ENCODE data around the gene FBXL17. TPM values are rescaled to one million over a fixed set of nuclear protein-coding genes. Genes with fewer than 3 reads are reported as not detected.
A peak's percentile ranks its signal among the peaks of the same experiment; 100 is the strongest.

FBXL17 gene
- total and polyA plus RNA-seq, 2 donors: 12.3 to 13.5 TPM

- Histone ChIP-seq H3K4me3 (ENCODE audit: low read length in 2 of 2) (no peak overlapping the region), H3K27me3 (ENCODE audit: control insufficient read depth in 2 of 2, insufficient read depth in 1 of 2, low read length in 1 of 2) (no peaks in the 10 kb centered on the region), H3K36me3 (ENCODE audit: control insufficient read depth in 2 of 2, insufficient read depth in 2 of 2, low read length in 1 of 2) (no peaks in the 10 kb centered on the region), H3K9me3 (ENCODE audit: control insufficient read depth in 2 of 2, insufficient read depth in 1 of 2, low read length in 1 of 2) (no peaks in the 10 kb centered on the region), H3K4me1 (ENCODE audit: control insufficient read depth in 2 of 2, insufficient read depth in 2 of 2, low read length in 2 of 2) (no peaks in the 10 kb centered on the region), H3K27ac (ENCODE audit: low read depth in 1 of 2, low read length in 1 of 2) (no peak overlapping the region)
- DNase-seq (ENCODE audit: low read depth in 6 of 9, low spot score in 9 of 9): no peak
- WGBS: 98% methylated on average over 1 of the region's 1 CpG
Observed at GRCh38 chr5:107966201-107966600, 415.7 kb downstream of the FBXL17 start.

- DNase-seq (ENCODE audit: low read depth in 6 of 9, low spot score in 9 of 9): no peak
- no peak overlapping the region for H3K4me3 ChIP-seq (ENCODE audit: low read length in 2 of 2)
- no peaks in the 10 kb centered on the region for H3K4me1 ChIP-seq (ENCODE audit: control insufficient read depth in 2 of 2, insufficient read depth in 2 of 2, low read length in 2 of 2)
- no peaks in the 10 kb centered on the region for H3K36me3 ChIP-seq (ENCODE audit: control insufficient read depth in 2 of 2, insufficient read depth in 2 of 2, low read length in 1 of 2)
- WGBS: 97% methylated on average over 1 of the region's 1 CpG
- no peaks in the 10 kb centered on the region for H3K9me3 ChIP-seq (ENCODE audit: control insufficient read depth in 2 of 2, insufficient read depth in 1 of 2, low read length in 1 of 2)
- H3K27ac ChIP-seq (ENCODE audit: low read depth in 1 of 2, low read length in 1 of 2): no peak overlapping the region
- no peaks in the 10 kb centered on the region for H3K27me3 ChIP-seq (ENCODE audit: control insufficient read depth in 2 of 2, insufficient read depth in 1 of 2, low read length in 1 of 2)
Observed at GRCh38 chr5:107964722-107965121, 417.2 kb downstream of the FBXL17 start.

- Histone ChIP-seq H3K9me3 (ENCODE audit: control insufficient read depth in 2 of 2, insufficient read depth in 1 of 2, low read length in 1 of 2) (no peaks in the 10 kb centered on the region), H3K27ac (ENCODE audit: low read depth in 1 of 2, low read length in 1 of 2) (no peak overlapping the region), H3K27me3 (ENCODE audit: control insufficient read depth in 2 of 2, insufficient read depth in 1 of 2, low read length in 1 of 2) (no peaks in the 10 kb centered on the region), H3K4me1 (ENCODE audit: control insufficient read depth in 2 of 2, insufficient read depth in 2 of 2, low read length in 2 of 2) (peaks cover 0 to 2% of the 10 kb centered on the region in 2 donors), H3K4me3 (ENCODE audit: low read length in 2 of 2) (no peak overlapping the region), H3K36me3 (ENCODE audit: control insufficient read depth in 2 of 2, insufficient read depth in 2 of 2, low read length in 1 of 2) (no peaks in the 10 kb centered on the region)
- 96% methylated on average over 4 of the region's 4 CpGs for WGBS
- peak in 1 of 9 donors; percentile 27 for DNase-seq (ENCODE audit: low read depth in 6 of 9, low spot score in 9 of 9)
Observed at GRCh38 chr5:107959573-107960279, 422.2 kb downstream of the FBXL17 start.

GRCh38 chr5:107958861-107959260 is 423.0 kb downstream of the FBXL17 start:
- H3K4me1 ChIP-seq (ENCODE audit: control insufficient read depth in 2 of 2, insufficient read depth in 2 of 2, low read length in 2 of 2): peaks cover 0 to 2% of the 10 kb centered on the region in 2 donors
- H3K4me3 ChIP-seq (ENCODE audit: low read length in 2 of 2): no peak overlapping the region
- WGBS: 91% methylated on average over 3 of the region's 3 CpGs

GRCh38 chr5:107958432-107958831 is 423.5 kb downstream of the FBXL17 start:
- no peak overlapping the region for H3K27ac ChIP-seq (ENCODE audit: low read depth in 1 of 2, low read length in 1 of 2)
- DNase-seq (ENCODE audit: low read depth in 6 of 9, low spot score in 9 of 9): no peak
- no peaks in the 10 kb centered on the region for H3K9me3 ChIP-seq (ENCODE audit: control insufficient read depth in 2 of 2, insufficient read depth in 1 of 2, low read length in 1 of 2)
- no peak overlapping the region for H3K4me3 ChIP-seq (ENCODE audit: low read length in 2 of 2)
- peaks cover 0 to 2% of the 10 kb centered on the region in 2 donors for H3K4me1 ChIP-seq (ENCODE audit: control insufficient read depth in 2 of 2, insufficient read depth in 2 of 2, low read length in 2 of 2)
- H3K27me3 ChIP-seq (ENCODE audit: control insufficient read depth in 2 of 2, insufficient read depth in 1 of 2, low read length in 1 of 2): no peaks in the 10 kb centered on the region
- WGBS: 98% methylated on average over 3 of the region's 3 CpGs
- no peaks in the 10 kb centered on the region for H3K36me3 ChIP-seq (ENCODE audit: control insufficient read depth in 2 of 2, insufficient read depth in 2 of 2, low read length in 1 of 2)

More at GRCh38 chr5:107958861-107959260, 423.0 kb downstream of the FBXL17 start:
- Histone ChIP-seq H3K27ac (ENCODE audit: low read depth in 1 of 2, low read length in 1 of 2) (no peak overlapping the region), H3K27me3 (ENCODE audit: control insufficient read depth in 2 of 2, insufficient read depth in 1 of 2, low read length in 1 of 2) (no peaks in the 10 kb centered on the region), H3K9me3 (ENCODE audit: control insufficient read depth in 2 of 2, insufficient read depth in 1 of 2, low read length in 1 of 2) (no peaks in the 10 kb centered on the region), H3K36me3 (ENCODE audit: control insufficient read depth in 2 of 2, insufficient read depth in 2 of 2, low read length in 1 of 2) (no peaks in the 10 kb centered on the region)
- no peak for DNase-seq (ENCODE audit: low read depth in 6 of 9, low spot score in 9 of 9)

GRCh38 chr5:107957051-107957450 is 424.8 kb downstream of the FBXL17 start:
- H3K27me3 ChIP-seq (ENCODE audit: control insufficient read depth in 2 of 2, insufficient read depth in 1 of 2, low read length in 1 of 2): no peaks in the 10 kb centered on the region
- DNase-seq (ENCODE audit: low read depth in 6 of 9, low spot score in 9 of 9): no peak
- H3K36me3 ChIP-seq (ENCODE audit: control insufficient read depth in 2 of 2, insufficient read depth in 2 of 2, low read length in 1 of 2): no peaks in the 10 kb centered on the region
- peaks cover 0 to 2% of the 10 kb centered on the region in 2 donors for H3K4me1 ChIP-seq (ENCODE audit: control insufficient read depth in 2 of 2, insufficient read depth in 2 of 2, low read length in 2 of 2)
- H3K4me3 ChIP-seq (ENCODE audit: low read length in 2 of 2): no peak overlapping the region
- no peak overlapping the region for H3K27ac ChIP-seq (ENCODE audit: low read depth in 1 of 2, low read length in 1 of 2)
- H3K9me3 ChIP-seq (ENCODE audit: control insufficient read depth in 2 of 2, insufficient read depth in 1 of 2, low read length in 1 of 2): no peaks in the 10 kb centered on the region
- WGBS: 81% methylated on average over 3 of the region's 3 CpGs

- DNase-seq (ENCODE audit: low read depth in 6 of 9, low spot score in 9 of 9): peak in 1 of 9 donors; percentile 30
- H3K27ac ChIP-seq (ENCODE audit: low read depth in 1 of 2, low read length in 1 of 2): no peak overlapping the region
- H3K36me3 ChIP-seq (ENCODE audit: control insufficient read depth in 2 of 2, insufficient read depth in 2 of 2, low read length in 1 of 2): no peaks in the 10 kb centered on the region
- H3K4me1 ChIP-seq (ENCODE audit: control insufficient read depth in 2 of 2, insufficient read depth in 2 of 2, low read length in 2 of 2): peaks cover 9 to 14% of the 10 kb centered on the region in 2 donors
- no peaks in the 10 kb centered on the region for H3K27me3 ChIP-seq (ENCODE audit: control insufficient read depth in 2 of 2, insufficient read depth in 1 of 2, low read length in 1 of 2)
- no peak overlapping the region for H3K4me3 ChIP-seq (ENCODE audit: low read length in 2 of 2)
- WGBS: 38% methylated on average over 3 of the region's 3 CpGs
- H3K9me3 ChIP-seq (ENCODE audit: control insufficient read depth in 2 of 2, insufficient read depth in 1 of 2, low read length in 1 of 2): no peaks in the 10 kb centered on the region
Observed at GRCh38 chr5:107955321-107955720, 426.6 kb downstream of the FBXL17 start.

- DNase-seq (ENCODE audit: low read depth in 6 of 9, low spot score in 9 of 9): no peak
- H3K4me1 ChIP-seq (ENCODE audit: control insufficient read depth in 2 of 2, insufficient read depth in 2 of 2, low read length in 2 of 2): peaks cover 9 to 22% of the 10 kb centered on the region in 2 donors
- H3K27ac ChIP-seq (ENCODE audit: low read depth in 1 of 2, low read length in 1 of 2): no peak overlapping the region
- no peak overlapping the region for H3K4me3 ChIP-seq (ENCODE audit: low read length in 2 of 2)
- no peaks in the 10 kb centered on the region for H3K36me3 ChIP-seq (ENCODE audit: control insufficient read depth in 2 of 2, insufficient read depth in 2 of 2, low read length in 1 of 2)
- H3K27me3 ChIP-seq (ENCODE audit: control insufficient read depth in 2 of 2, insufficient read depth in 1 of 2, low read length in 1 of 2): no peaks in the 10 kb centered on the region
- H3K9me3 ChIP-seq (ENCODE audit: control insufficient read depth in 2 of 2, insufficient read depth in 1 of 2, low read length in 1 of 2): no peaks in the 10 kb centered on the region
Observed at GRCh38 chr5:107954254-107954653, 427.6 kb downstream of the FBXL17 start.

- H3K27me3 ChIP-seq (ENCODE audit: control insufficient read depth in 2 of 2, insufficient read depth in 1 of 2, low read length in 1 of 2): no peaks in the 10 kb centered on the region
- H3K4me3 ChIP-seq (ENCODE audit: low read length in 2 of 2): no peak overlapping the region
- no peaks in the 10 kb centered on the region for H3K36me3 ChIP-seq (ENCODE audit: control insufficient read depth in 2 of 2, insufficient read depth in 2 of 2, low read length in 1 of 2)
- no peak for DNase-seq (ENCODE audit: low read depth in 6 of 9, low spot score in 9 of 9)
- no peak overlapping the region for H3K27ac ChIP-seq (ENCODE audit: low read depth in 1 of 2, low read length in 1 of 2)
- no peaks in the 10 kb centered on the region for H3K9me3 ChIP-seq (ENCODE audit: control insufficient read depth in 2 of 2, insufficient read depth in 1 of 2, low read length in 1 of 2)
- WGBS: 94% methylated on average over 4 of the region's 4 CpGs
- peaks cover 9 to 21% of the 10 kb centered on the region in 2 donors for H3K4me1 ChIP-seq (ENCODE audit: control insufficient read depth in 2 of 2, insufficient read depth in 2 of 2, low read length in 2 of 2)
Observed at GRCh38 chr5:107952450-107952849, 429.4 kb downstream of the FBXL17 start.
